ENCODE measurements around the gene CYTIP. TPM values are rescaled to one million over a fixed set of nuclear protein-coding genes. Genes with fewer than 3 reads are reported as not detected.

CYTIP gene
- total and polyA plus RNA-seq, 9 of the 15 experiments (the other 6 are each of a cell fraction or from before 2014, with no cell fraction given) = 0.03 to 0.35 (median 0.26) TPM; not detected in 1

- no TSS peak for BruUV-seq (replicated peaks)
- Histone ChIP-seq H3K9ac (ENCODE audit: insufficient read depth in 1 of 2, low read depth in 2 of 2, low read length in 2 of 2) (no peak overlapping the region), H3K27me3 (ENCODE audit: control insufficient read depth in 2 of 2, insufficient read depth in 2 of 2, low read length in 2 of 2) (no peaks in the 10 kb centered on the region), H3K4me2 (ENCODE audit: insufficient read depth, low read length) (no peak overlapping the region), H3K9me1 (ENCODE audit: control insufficient read depth, insufficient read depth, low read length) (no peaks in the 10 kb centered on the region), H3K36me3 (ENCODE audit: control insufficient read depth, insufficient read depth, low read length) (no peaks in the 10 kb centered on the region), H3K27ac (ENCODE audit: extremely low read depth, low read depth, low read length) (no peak overlapping the region), H4K20me1 (replicated peaks; ENCODE audit: control insufficient read depth, insufficient read depth, low read length) (no peaks in the 10 kb centered on the region), H3K4me3 (no peak overlapping the region), H3K9me3 (replicated peaks; ENCODE audit: control insufficient read depth, insufficient read depth, low read depth, low read length) (0 out of 2 replicates have a peak, but pooled peaks cover 5% of the 10 kb centered on the region), H3K79me2 (ENCODE audit: control insufficient read depth, insufficient read depth, low read length) (no peaks in the 10 kb centered on the region), H2AFZ (ENCODE audit: low read depth, low read length) (no peak overlapping the region), H3K4me1 (replicated peaks in 1 of 2; ENCODE audit: control insufficient read depth in 2 of 2, insufficient read depth in 2 of 2, low read length in 2 of 2) (no peaks in the 10 kb centered on the region)
- ChIA-PET POLR2A (no interaction called here), CTCF (ENCODE audit: low intra/inter-chr PET ratio) (no interaction called here)
- no peak for ATAC-seq
- FAIRE-seq = no peak
- in situ Hi-C loops (cut with MboI) = no loop called here
- no peak for TF ChIP-seq FOXM1 (IDR thresholded peaks at IDR 0.05; ENCODE audit: low read depth)
- TF ChIP-seq FOXM1 (CRISPR knock-in tag; IDR thresholded peaks at IDR 0.05; ENCODE audit: low read depth) = no peak
- TF ChIP-seq TSHZ1 (CRISPR knock-in tag; IDR thresholded peaks at IDR 0.05) = no peak
- intact Hi-C loops (cut with micrococcal nuclease) = no loop called here
- DNase-seq (ENCODE audit: extremely low read depth in 1 of 4, low spot score in 3 of 4) = no peak
- 0% methylated on average over 3 of the region's 3 CpGs for WGBS (ENCODE audit: insufficient coverage, low coverage, missing lambda C conversion rate)
These were observed 67.8 kb downstream of the CYTIP start for GRCh38 chr2:157376041-157376440.
